Activated T-cell treated with anti-CD3 and anti-CD28 coated beads for 4 hours (primary cell): ENCODE results near the gene FANK1.
A peak's percentile ranks its signal among the peaks of the same experiment; 100 is the strongest.
"Not testable (repeated sequence)": the region's sequence is repeated elsewhere in the genome, so short reads cannot be mapped to it uniquely, and the experiment has no call there.

Source experiments
- DNase-seq: peaks from one replicate; pipeline ENCODE4 v3.0.0-alpha.2; 2020

FANK1 gene

GRCh38 chr10:125892402-125892801, 4.0 kb upstream of the FANK1 start:
- DNase-seq: not testable (repeated sequence)

- not testable (repeated sequence) for DNase-seq
Measured at GRCh38 chr10:125894176-125894575, 2.2 kb upstream of the FANK1 start.

GRCh38 chr10:125895130-125896087, 955 bp upstream of the FANK1 start:
- peak; percentile 4 for DNase-seq

- DNase-seq: not testable (repeated sequence)
Measured at GRCh38 chr10:125897317-125897716, 953 bp downstream of the FANK1 start.

DNA sequence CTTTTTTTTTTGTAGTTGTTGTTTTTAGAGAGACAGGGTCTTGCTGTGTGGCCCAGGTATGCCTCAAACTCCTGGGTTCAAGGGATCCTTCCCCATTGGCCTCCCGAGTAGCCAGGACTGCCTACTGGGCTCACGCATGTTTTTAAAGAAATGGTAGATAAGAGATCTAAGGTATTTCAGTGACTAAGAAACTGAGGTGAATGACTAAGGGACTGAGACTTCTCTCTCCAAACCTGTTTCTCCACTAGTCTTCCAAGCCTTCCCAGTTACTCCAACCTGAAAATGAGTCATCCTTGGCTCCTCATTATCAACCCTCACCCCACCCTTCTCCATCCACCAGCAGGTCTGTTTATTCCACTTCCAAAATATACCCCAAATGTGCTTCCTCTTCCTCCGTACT, 4.6 kb downstream of the FANK1 start:
- DNase-seq: not testable (repeated sequence)

GRCh38 chr10:125903135-125903640, 6.8 kb downstream of the FANK1 start:
- DNase-seq: not testable (repeated sequence)

- DNase-seq: not testable (repeated sequence)
Measured at GRCh38 chr10:125905069-125905994, 9.0 kb downstream of the FANK1 start.

GRCh38 chr10:125907598-125907997, 11.2 kb downstream of the FANK1 start:
- not testable (repeated sequence) for DNase-seq

- not testable (repeated sequence) for DNase-seq
Measured at GRCh38 chr10:125908813-125909212, 12.4 kb downstream of the FANK1 start.

DNA sequence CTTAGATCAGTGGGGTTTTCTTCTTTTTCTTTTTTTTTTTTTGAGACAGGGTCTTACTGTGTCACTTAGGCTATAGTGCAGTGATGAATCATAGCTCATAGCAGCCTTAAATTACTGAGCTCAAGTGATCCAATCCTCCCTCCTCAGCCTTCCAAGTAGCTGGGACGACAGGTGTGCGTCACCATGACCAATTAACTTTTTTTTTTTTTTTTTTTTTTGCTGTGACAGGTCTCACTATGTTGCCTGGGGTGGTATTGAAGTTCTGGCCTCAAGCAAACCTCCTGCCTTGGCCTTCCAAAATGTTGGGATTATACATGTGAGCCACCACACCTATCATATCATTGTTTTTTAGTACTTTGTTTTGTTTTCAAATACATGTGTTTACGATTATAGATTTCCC, 13.1 kb downstream of the FANK1 start:
- DNase-seq: not testable (repeated sequence)

DNA sequence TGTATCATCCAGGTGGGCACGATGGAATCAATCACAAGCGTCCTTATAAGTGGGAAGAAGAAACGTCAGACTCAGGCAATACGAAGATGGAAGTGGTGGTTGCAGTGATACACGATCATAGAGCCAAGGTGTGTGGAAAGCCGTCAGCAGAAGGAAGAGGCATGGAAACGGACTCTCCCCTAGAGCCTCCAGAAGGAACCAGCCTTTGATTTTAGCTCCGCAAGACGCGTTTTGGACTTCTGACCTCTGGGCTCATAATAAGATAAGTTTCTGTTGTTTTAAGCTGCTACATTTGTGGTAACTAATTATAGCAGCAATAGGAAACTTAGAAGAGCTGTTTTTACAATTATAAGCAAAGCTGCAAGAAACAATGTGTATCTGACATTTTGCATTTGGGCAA, 14.8 kb downstream of the FANK1 start:
- DNase-seq: no peak

GRCh38 chr10:125911990-125912389, 15.6 kb downstream of the FANK1 start:
- no peak for DNase-seq

DNA sequence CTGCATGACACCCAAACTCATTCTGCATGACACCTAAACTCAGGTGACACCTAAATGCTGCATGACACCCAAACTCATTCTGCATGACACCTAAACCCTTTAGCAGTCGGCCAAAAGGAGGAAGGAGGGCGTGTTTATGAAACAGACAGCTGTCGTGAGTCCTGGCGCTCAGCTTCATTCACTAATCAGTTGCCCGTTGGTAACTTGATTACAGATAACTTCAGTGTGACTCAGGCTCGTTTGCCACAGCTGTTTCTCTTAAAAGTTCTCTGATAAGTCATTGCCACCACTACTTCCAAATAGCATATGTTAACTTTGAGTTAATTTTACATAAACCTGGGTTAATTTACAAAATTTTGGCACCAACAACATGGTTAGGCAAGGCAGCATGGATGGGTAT, 16.9 kb downstream of the FANK1 start:
- not testable (repeated sequence) for DNase-seq

DNA sequence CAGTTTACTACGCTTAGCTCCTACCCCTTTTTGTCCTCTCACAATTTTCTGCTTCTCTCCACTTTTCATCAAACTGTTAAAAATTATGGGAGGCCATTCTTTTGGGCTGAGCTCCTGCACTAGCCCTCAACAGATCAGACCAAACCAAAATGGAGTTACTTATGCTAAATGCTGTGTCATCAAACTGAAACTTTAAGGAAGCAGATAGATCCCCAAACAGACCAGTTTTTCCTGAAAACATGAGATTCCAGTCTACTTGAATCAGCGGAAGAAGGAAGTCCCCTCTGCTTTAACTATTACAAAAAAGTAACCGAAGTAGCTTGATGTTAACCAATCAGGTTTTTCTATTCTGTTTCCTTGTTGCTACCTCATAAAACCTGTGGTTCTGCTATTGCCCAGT, 20.6 kb downstream of the FANK1 start:
- DNase-seq: no peak

DNA sequence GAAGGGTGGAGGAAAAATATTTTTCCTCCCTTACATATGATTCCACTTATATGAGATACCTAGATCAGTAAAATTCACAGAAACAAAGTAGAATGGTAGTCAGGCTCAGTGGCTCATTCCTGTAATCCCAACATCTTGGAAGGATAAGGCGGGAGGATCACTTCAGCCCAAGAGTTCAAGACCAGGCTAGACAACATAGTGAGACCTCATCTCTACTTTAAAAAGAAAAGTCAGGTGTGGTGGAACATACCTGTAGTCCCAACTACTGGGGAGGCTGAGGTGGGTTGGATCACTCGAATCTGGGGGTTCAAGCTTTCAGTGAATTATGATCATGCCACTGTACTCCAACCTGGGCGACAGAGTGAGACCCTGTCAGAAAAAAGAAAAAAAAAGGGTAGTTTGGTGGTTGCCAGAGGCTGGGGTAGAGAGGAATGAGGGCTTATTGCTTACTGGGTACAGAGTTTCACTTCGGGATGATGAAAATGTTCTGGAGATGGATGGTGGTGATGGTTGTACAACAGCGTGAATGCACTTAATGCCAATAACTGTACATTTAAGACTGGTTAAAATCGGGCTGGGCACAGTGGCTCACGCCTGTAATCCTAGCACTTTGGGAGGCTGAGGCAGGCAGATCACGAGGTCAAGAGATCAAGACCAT, 21.5 kb downstream of the FANK1 start:
- DNase-seq: not testable (repeated sequence)

DNA sequence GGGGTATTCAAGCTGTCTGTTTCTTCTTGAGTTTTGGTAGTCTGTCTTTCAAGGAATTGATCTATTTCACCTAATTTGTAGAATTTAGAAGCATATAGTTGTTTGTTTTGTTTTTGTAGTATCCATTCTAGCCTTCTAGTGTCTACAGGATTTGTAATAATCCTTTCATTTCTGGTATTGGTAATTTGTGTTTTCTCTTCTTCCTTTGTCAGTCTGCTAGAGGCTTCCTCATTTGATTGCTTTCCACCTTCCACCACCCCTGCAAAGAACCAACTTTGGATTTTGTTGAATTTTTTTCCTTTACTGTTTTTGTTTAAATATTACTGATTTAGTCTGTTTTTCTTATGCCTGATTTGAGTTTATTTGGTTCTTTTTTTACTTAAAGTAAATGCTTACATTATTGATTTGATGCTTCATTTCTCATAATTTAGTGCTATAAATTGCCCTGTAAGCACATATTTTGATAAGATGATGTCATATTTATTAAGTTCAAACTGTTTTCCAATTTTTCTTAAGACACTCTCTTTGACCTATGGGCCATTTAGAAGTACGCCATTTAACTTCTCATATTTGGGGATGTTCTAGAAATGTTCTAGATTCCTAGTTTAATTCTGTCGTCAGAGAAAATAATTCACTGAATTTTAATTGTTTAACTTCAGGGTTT, 25.4 kb downstream of the FANK1 start:
- not testable (repeated sequence) for DNase-seq

- DNase-seq: no peak
Measured at GRCh38 chr10:125925262-125925834, 29.0 kb downstream of the FANK1 start.

DNA sequence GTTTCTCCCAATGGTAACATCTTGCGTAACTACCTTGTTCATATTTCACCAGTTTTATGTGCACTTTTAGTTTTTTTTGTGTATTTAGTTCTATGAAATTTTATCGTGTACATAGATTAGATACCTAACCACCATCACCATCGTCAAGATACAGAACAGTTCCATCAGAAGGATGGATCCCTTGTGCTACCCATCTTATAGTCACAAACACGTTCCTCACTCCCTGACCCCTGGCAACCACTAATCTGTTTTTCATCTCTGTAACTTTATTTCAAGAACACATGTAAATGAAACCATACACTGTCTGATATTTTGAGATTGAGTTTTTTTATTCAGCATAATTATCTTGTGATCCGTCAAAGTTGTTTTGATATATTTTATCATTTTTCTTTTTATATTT, 29.9 kb downstream of the FANK1 start:
- no peak for DNase-seq

GRCh38 chr10:125927265-125927664, 30.9 kb downstream of the FANK1 start:
- not testable (repeated sequence) for DNase-seq

- DNase-seq: no peak
Measured at GRCh38 chr10:125928928-125929585, 32.7 kb downstream of the FANK1 start.

GRCh38 chr10:125929618-125930017, 33.3 kb downstream of the FANK1 start:
- DNase-seq: no peak
